Neural cell (in vitro differentiated cells): ENCODE results near the gene KLK4. TPM values are rescaled to one million over a fixed set of nuclear protein-coding genes. Genes with fewer than 3 reads are reported as not detected.

ENCODE experiments used
- H2AFZ ChIP-seq: fragments of 200-600, 300-800 bp; sonication (generic), shearing (Covaris generic); 2 replicates; pipeline ENCODE4 v1.6.0; 2014; ENCODE audit warnings: low read depth, mild to moderate bottlenecking, antibody characterized with exemption, low read length, moderate library complexity
- H3F3A ChIP-seq: fragments of 200-600 bp; shearing (Covaris generic); 2 replicates; pipeline ENCODE4 v1.6.1; 2016; ENCODE audit warnings: mild to moderate bottlenecking, moderate library complexity, mixed read lengths, antibody characterized with exemption, low read length; ENCODE audit not compliant: insufficient read depth, poor library complexity, severe bottlenecking
- H3K27ac ChIP-seq: fragments of 200-600, 300-800 bp; sonication (generic), shearing (Covaris generic); 2 replicates; pipeline ENCODE4 v1.5.1; 2014; ENCODE audit warnings: mild to moderate bottlenecking, low read length, moderate library complexity
- H3K27me3 ChIP-seq: fragments of 300-800, 200-600 bp; sonication (generic), shearing (Covaris generic); 2 replicates; pipeline ENCODE4 v1.6.0; 2014; ENCODE audit warnings: mild to moderate bottlenecking, low read depth, low read length, moderate library complexity; ENCODE audit not compliant: insufficient read depth
- H3K36me3 ChIP-seq: fragments of 300-800, 200-600 bp; sonication (generic), shearing (Covaris generic); 2 replicates; pipeline ENCODE4 v1.5.1; 2014; ENCODE audit warnings: mild to moderate bottlenecking, antibody characterized with exemption, low read length, moderate library complexity; ENCODE audit not compliant: insufficient read depth
- H3K4me2 ChIP-seq: fragments of 300-800, 200-600 bp; sonication (generic), shearing (Covaris generic); 2 replicates; pipeline ENCODE4 v1.6.0; 2014; ENCODE audit warnings: mild to moderate bottlenecking, low read length
- H3K4me3 ChIP-seq: fragments of 300-800, 200-600 bp; sonication (generic), shearing (Covaris generic); 2 replicates; pipeline ENCODE4 v1.5.1; 2014; ENCODE audit warnings: mild to moderate bottlenecking, low read length, moderate library complexity
- H3K79me2 ChIP-seq: fragments of 200-600 bp; shearing (Covaris generic); replicated peaks from 2 replicates; pipeline ENCODE4 v1.6.0; 2014; ENCODE audit warnings: mild to moderate bottlenecking, low read length, moderate library complexity; ENCODE audit not compliant: insufficient read depth
- H3K9ac ChIP-seq: fragments of 300-800, 200-600 bp; sonication (generic), shearing (Covaris generic); 2 replicates; pipeline ENCODE4 v1.6.1; 2016; ENCODE audit warnings: mild to moderate bottlenecking, low read length, mixed read lengths
- H3K9me2 ChIP-seq: fragments of 200-600 bp; shearing (Covaris generic); 2 replicates; pipeline ENCODE4 v1.6.1; 2016; ENCODE audit warnings: mild to moderate bottlenecking, low read length, mixed read lengths; ENCODE audit not compliant: insufficient read depth
- H3K9me3 ChIP-seq: fragments of 200-600, 300-800 bp; sonication (generic), shearing (Covaris generic); 2 replicates; pipeline ENCODE4 v1.6.1; 2016; ENCODE audit warnings: mild to moderate bottlenecking, mixed run types, low read length, moderate library complexity, mixed read lengths
- H4K20me1 ChIP-seq: fragments of 200-600 bp; shearing (Covaris generic); 2 replicates; pipeline ENCODE4 v1.6.1; 2016; ENCODE audit warnings: mild to moderate bottlenecking, mixed run types; ENCODE audit not compliant: insufficient read depth
- EP300 ChIP-seq: fragments of 450-650 bp; conservative IDR thresholded peaks from 2 replicates; pipeline ENCODE4 v1.6.1; 2014; ENCODE audit warnings: antibody characterized with exemption, mild to moderate bottlenecking, moderate library complexity; ENCODE audit not compliant: poor library complexity, severe bottlenecking
- EZH2 ChIP-seq: fragments of 200-600, 300-800 bp; shearing (Covaris generic), sonication (generic); IDR thresholded peaks from 2 replicates; pipeline ENCODE4 v1.6.1; 2014; ENCODE audit warnings: antibody characterized with exemption, low read length, borderline replicate concordance, mild to moderate bottlenecking; ENCODE audit not compliant: insufficient read depth, poor library complexity, severe bottlenecking
- MXI1 ChIP-seq: fragments of 450-650 bp; conservative IDR thresholded peaks from 2 replicates; pipeline ENCODE4 v1.6.1; 2014; ENCODE audit warnings: antibody characterized with exemption, mild to moderate bottlenecking; ENCODE audit not compliant: poor library complexity, severe bottlenecking
- RAD21 ChIP-seq: fragments of 450-650 bp; conservative IDR thresholded peaks from 2 replicates; pipeline ENCODE4 v1.6.1; 2014; ENCODE audit warnings: antibody characterized with exemption, mild to moderate bottlenecking, moderate library complexity
- SMC3 ChIP-seq: fragments of 450-650 bp; conservative IDR thresholded peaks from 2 replicates; pipeline ENCODE4 v1.6.1; 2014; ENCODE audit warnings: antibody characterized with exemption, mild to moderate bottlenecking, moderate library complexity; ENCODE audit not compliant: poor library complexity
- TAF1 ChIP-seq: IDR thresholded peaks from 2 replicates; pipeline ENCODE4 v1.6.1; 2012; ENCODE audit warnings: low read depth
- polyA plus RNA-seq: library from polyadenylated mRNA; depleted of rRNA; stranded (reverse); fragments of >200 nt; gene quantifications from 2 replicates; pipeline ENCODE4 v1.2.3, GENCODE V29; 2014
- TF ChIP-seq, protein P1 (sequence below): fragments of 450-650 bp; IDR thresholded peaks from 2 replicates; pipeline ENCODE4 v1.5.1; 2014; ENCODE audit warnings: antibody characterized with exemption, mild to moderate bottlenecking, moderate library complexity; ENCODE audit not compliant: poor library complexity, severe bottlenecking

Gene KLK4
- polyA plus RNA-seq, 1 donor from 2014 or later, result not detected

DNA sequence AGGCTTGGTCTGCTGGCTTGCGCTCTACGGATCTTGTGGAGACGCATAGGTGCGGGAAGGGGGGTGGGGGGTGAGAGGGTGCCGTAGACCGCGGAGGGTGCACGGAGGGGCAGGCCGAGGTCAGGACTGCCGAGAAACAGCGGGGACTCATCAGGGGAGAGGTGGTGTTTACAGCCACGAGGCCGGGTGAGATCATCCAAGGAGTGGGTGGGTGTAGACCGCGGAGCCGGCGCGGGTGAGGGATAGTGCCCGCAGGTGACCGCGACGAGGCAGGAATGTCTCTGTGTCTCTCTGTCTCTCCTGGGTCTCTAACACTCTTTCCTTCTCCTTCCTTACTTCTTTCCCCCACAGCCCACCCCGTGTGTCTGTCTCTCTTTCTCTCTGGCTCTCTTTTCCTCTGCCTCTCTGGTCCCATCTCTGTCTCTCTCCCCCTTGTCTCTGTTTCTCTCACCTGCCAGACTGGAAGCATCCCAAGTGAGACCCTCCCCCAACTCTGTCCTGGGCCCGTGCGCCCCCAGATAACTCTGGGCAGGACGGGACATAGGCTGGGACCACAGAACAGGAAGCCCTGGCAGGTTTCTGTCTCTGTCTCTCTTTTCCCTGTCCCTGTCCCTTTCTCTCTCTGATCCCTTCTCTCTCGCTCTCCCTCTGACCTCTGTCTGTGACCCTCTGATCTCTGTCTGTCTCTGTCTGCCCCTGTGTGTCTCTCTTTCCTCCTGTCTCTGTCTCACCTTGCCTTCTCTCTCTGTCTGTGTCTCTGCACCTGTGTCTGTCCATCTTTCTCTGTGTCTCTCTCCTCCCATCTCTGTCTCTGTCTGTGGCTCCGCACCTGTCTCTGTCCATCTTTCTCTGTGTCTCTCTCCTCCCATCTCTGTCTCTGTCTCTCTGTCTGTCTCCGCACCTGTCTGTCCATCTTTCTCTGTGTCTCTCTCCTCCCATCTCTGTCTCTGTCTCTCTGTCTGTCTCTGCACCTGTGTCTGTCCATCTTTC, 1.8 kb upstream of the KLK4 start:
- H3K9me3 ChIP-seq, result no peaks in the 10 kb centered on the region
- no peak overlapping the region for H3K27ac ChIP-seq
- H3K9ac ChIP-seq, result no peak overlapping the region
- peaks cover 51% of the 10 kb centered on the region for H3K27me3 ChIP-seq
- H3K4me2 ChIP-seq, result no peak overlapping the region
- H2AFZ ChIP-seq, result no peak overlapping the region
- no peaks in the 10 kb centered on the region for H3K36me3 ChIP-seq
- H3K79me2 ChIP-seq, result no peaks in the 10 kb centered on the region
- TF ChIP-seq RAD21, result no peak
- no peak for TF ChIP-seq SMC3
- TF ChIP-seq, protein P1, sequence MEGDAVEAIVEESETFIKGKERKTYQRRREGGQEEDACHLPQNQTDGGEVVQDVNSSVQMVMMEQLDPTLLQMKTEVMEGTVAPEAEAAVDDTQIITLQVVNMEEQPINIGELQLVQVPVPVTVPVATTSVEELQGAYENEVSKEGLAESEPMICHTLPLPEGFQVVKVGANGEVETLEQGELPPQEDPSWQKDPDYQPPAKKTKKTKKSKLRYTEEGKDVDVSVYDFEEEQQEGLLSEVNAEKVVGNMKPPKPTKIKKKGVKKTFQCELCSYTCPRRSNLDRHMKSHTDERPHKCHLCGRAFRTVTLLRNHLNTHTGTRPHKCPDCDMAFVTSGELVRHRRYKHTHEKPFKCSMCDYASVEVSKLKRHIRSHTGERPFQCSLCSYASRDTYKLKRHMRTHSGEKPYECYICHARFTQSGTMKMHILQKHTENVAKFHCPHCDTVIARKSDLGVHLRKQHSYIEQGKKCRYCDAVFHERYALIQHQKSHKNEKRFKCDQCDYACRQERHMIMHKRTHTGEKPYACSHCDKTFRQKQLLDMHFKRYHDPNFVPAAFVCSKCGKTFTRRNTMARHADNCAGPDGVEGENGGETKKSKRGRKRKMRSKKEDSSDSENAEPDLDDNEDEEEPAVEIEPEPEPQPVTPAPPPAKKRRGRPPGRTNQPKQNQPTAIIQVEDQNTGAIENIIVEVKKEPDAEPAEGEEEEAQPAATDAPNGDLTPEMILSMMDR, result no peak
- TF ChIP-seq EP300, result no peak
- TF ChIP-seq TAF1, result no peak
- TF ChIP-seq EZH2, result no peak
- TF ChIP-seq MXI1, result no peak
- no peak overlapping the region for H3K4me3 ChIP-seq
- no peaks in the 10 kb centered on the region for H4K20me1 ChIP-seq
- H3F3A ChIP-seq, result no peaks in the 10 kb centered on the region
- no peaks in the 10 kb centered on the region for H3K9me2 ChIP-seq

DNA sequence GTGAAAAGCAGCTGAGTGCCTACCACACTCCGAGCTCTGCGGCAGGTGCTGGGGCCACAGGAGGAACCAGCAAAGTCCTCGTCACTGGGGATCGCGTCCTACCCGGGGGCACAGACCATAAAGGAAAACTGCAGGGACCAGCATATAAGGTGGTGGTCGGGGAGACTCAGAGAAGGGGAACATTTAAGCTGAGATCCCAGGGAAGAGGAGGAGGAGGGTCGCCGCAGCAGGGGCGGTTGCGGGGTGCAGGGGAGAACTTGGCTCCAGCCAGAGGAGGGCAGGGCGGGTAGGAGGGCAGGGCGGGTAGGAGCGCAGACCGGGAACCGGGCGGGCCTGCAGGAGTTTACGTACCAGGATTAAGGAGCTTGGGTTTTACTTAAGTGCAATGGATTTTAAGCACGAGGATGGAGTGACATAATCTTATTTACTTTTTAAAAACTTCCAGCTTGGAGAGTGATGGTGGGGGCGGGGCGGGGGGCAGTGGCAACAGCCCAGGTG, 956 bp upstream of the KLK4 start:
- H3K27me3 ChIP-seq, result peaks cover 51% of the 10 kb centered on the region
- H3K4me3 ChIP-seq, result no peak overlapping the region
- no peak overlapping the region for H3K4me2 ChIP-seq

DNA sequence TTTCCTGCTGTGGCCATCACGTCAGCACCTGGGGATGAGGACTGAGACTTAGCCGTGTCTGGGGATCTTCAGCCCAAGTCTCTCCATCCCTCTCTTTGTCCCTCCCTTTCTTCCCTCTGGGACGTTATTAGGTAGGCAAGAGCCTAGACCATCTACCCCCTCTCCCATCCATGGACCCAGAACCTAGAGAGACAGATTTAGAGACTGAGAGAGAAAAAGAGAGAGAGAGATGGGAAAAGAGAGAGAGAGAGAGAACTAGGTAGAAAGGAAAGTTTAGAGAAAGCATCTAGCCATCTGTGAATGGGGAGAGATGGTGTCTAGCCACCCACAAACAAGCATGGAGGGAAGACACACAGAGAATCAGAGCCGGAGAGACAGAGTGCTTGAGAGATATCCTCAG, 473 bp downstream of the KLK4 start:
- H3K4me2 ChIP-seq, result no peak overlapping the region
- H3K9me3 ChIP-seq, result no peaks in the 10 kb centered on the region
- no peaks in the 10 kb centered on the region for H4K20me1 ChIP-seq
- no peak overlapping the region for H3K27ac ChIP-seq
- no peaks in the 10 kb centered on the region for H3K79me2 ChIP-seq
- H3F3A ChIP-seq, result no peaks in the 10 kb centered on the region
- no peak overlapping the region for H3K9ac ChIP-seq
- no peaks in the 10 kb centered on the region for H3K9me2 ChIP-seq
- H3K4me3 ChIP-seq, result no peak overlapping the region
- no peaks in the 10 kb centered on the region for H3K36me3 ChIP-seq
- peaks cover 51% of the 10 kb centered on the region for H3K27me3 ChIP-seq
- no peak overlapping the region for H2AFZ ChIP-seq
- TF ChIP-seq MXI1 (no peak), EP300 (no peak)

More for the DNA sequence above, 956 bp upstream of the KLK4 start:
- Histone ChIP-seq H3K9me3 (no peaks in the 10 kb centered on the region), H2AFZ (no peak overlapping the region), H3K27ac (no peak overlapping the region), H3K9ac (no peak overlapping the region), H3K36me3 (no peaks in the 10 kb centered on the region), H3F3A (no peaks in the 10 kb centered on the region), H3K9me2 (no peaks in the 10 kb centered on the region), H4K20me1 (no peaks in the 10 kb centered on the region), H3K79me2 (no peaks in the 10 kb centered on the region)
- TF ChIP-seq EZH2, result no peak
